H9 (cell line): ENCODE results near the gene HPD. TPM values are rescaled to one million over a fixed set of nuclear protein-coding genes. Genes with fewer than 3 reads are reported as not detected.

Source experiments
- DNase-seq: peaks from one replicate; pipeline ENCODE4 v3.0.0-alpha.2; 2017
- H2AFZ ChIP-seq: one replicate; pipeline ENCODE4 v1.6.1; 2013; ENCODE audit warnings: mild to moderate bottlenecking, low read length, control low read depth, moderate library complexity
- H2AK5ac ChIP-seq: 2 replicates; pipeline ENCODE4 v1.6.1; 2013; ENCODE audit warnings: low read length, control low read depth, mixed read lengths; ENCODE audit not compliant: insufficient read length
- H2BK120ac ChIP-seq: one replicate; pipeline ENCODE4 v1.6.1; 2013; ENCODE audit warnings: low read depth, mild to moderate bottlenecking, low read length, control low read depth, inconsistent platforms; ENCODE audit not compliant: poor library complexity, severe bottlenecking
- H2BK12ac ChIP-seq: 2 replicates; pipeline ENCODE4 v1.6.1; 2013; ENCODE audit warnings: low read length, control low read depth, mixed read lengths, low read depth; ENCODE audit not compliant: insufficient read length
- H2BK15ac ChIP-seq: 2 replicates; pipeline ENCODE4 v1.6.1; 2013; ENCODE audit warnings: low read depth, low read length, control low read depth
- H2BK20ac ChIP-seq: one replicate; pipeline ENCODE4 v1.6.1; 2013; ENCODE audit warnings: low read depth, mild to moderate bottlenecking, low read length, control low read depth, inconsistent platforms; ENCODE audit not compliant: poor library complexity, severe bottlenecking
- H2BK5ac ChIP-seq: 2 replicates; pipeline ENCODE4 v1.6.1; 2013; ENCODE audit warnings: low read length, control low read depth, mixed read lengths; ENCODE audit not compliant: insufficient read length
- H3K14ac ChIP-seq: 2 replicates; pipeline ENCODE4 v1.6.1; 2013; ENCODE audit warnings: low read length, control low read depth; ENCODE audit not compliant: insufficient read depth
- H3K18ac ChIP-seq: 2 replicates; pipeline ENCODE4 v1.6.1; 2013; ENCODE audit warnings: low read depth, mild to moderate bottlenecking, mixed read lengths, low read length, control low read depth; ENCODE audit not compliant: insufficient read length
- H3K23ac ChIP-seq: 2 replicates; pipeline ENCODE4 v1.6.1; 2013; ENCODE audit warnings: low read length, control low read depth, mixed read lengths, low read depth; ENCODE audit not compliant: insufficient read length
- H3K23me2 ChIP-seq: 2 replicates; pipeline ENCODE4 v1.6.1; 2013; ENCODE audit warnings: low read depth, mild to moderate bottlenecking, mixed read lengths, low read length, control low read depth; ENCODE audit not compliant: insufficient read length, poor library complexity, severe bottlenecking
- H3K27ac ChIP-seq: 2 replicates; pipeline ENCODE4 v1.5.1; 2013; ENCODE audit warnings: low read length, control low read depth, mixed read lengths, low read depth; ENCODE audit not compliant: insufficient read length
- H3K27me3 ChIP-seq: 2 replicates; pipeline ENCODE4 v1.6.1; 2013; ENCODE audit warnings: low read length, control low read depth, inconsistent platforms; ENCODE audit not compliant: insufficient read depth
- H3K4ac ChIP-seq: 2 replicates; pipeline ENCODE4 v1.6.1; 2013; ENCODE audit warnings: low read depth, mild to moderate bottlenecking, control low read depth, inconsistent platforms, low read length, moderate library complexity
- H3K4me1 ChIP-seq: 2 replicates; pipeline ENCODE4 v1.6.1; 2013; ENCODE audit warnings: low read length, control low read depth, inconsistent platforms; ENCODE audit not compliant: insufficient read depth
- H3K4me2 ChIP-seq: 2 replicates; pipeline ENCODE4 v1.6.1; 2013; ENCODE audit warnings: low read length, control low read depth, mixed read lengths; ENCODE audit not compliant: insufficient read length, insufficient read depth
- H3K56ac ChIP-seq: 2 replicates; pipeline ENCODE4 v1.6.1; 2013; ENCODE audit warnings: low read depth, mild to moderate bottlenecking, mixed read lengths, low read length, control low read depth; ENCODE audit not compliant: insufficient read length
- H3K79me1 ChIP-seq: 2 replicates; pipeline ENCODE4 v1.6.1; 2013; ENCODE audit warnings: low read depth, mild to moderate bottlenecking, moderate library complexity, low read length, control low read depth, inconsistent platforms; ENCODE audit not compliant: insufficient read depth, poor library complexity, severe bottlenecking
- H3K79me2 ChIP-seq: 2 replicates; pipeline ENCODE4 v1.6.1; 2013; ENCODE audit warnings: low read length, control low read depth, inconsistent platforms; ENCODE audit not compliant: insufficient read depth
- H3K9ac ChIP-seq: 2 replicates; pipeline ENCODE4 v1.6.1; 2013; ENCODE audit warnings: low read length, control low read depth, mixed read lengths; ENCODE audit not compliant: insufficient read length; ENCODE audit errors: extremely low read depth
- H3K9me3 ChIP-seq: one replicate; pipeline ENCODE4 v1.6.1; 2013; ENCODE audit warnings: low read depth, low read length, inconsistent platforms; ENCODE audit not compliant: control insufficient read depth
- H3T11ph ChIP-seq: one replicate; pipeline ENCODE4 v1.6.1; 2013; ENCODE audit warnings: mild to moderate bottlenecking, low read length, control low read depth, inconsistent platforms
- H4K20me1 ChIP-seq: one replicate; pipeline ENCODE4 v1.6.1; 2013; ENCODE audit not compliant: control insufficient read depth, insufficient read length, insufficient read depth
- H4K5ac ChIP-seq: 2 replicates; pipeline ENCODE4 v1.6.1; 2013; ENCODE audit warnings: low read depth, mild to moderate bottlenecking, mixed read lengths, low read length, control low read depth; ENCODE audit not compliant: insufficient read length
- H4K8ac ChIP-seq: replicated peaks from 2 replicates; pipeline ENCODE4 v1.6.1; 2013; ENCODE audit warnings: low read length, control low read depth, mixed read lengths, low read depth; ENCODE audit not compliant: insufficient read length
- H4K91ac ChIP-seq: 2 replicates; pipeline ENCODE4 v1.6.1; 2013; ENCODE audit warnings: low read depth, mild to moderate bottlenecking, moderate library complexity, mixed read lengths, low read length, control low read depth; ENCODE audit not compliant: insufficient read length
- H3K27ac Mint-ChIP-seq, 3 experiments: 2 replicates in 2 of 3; 3 replicates in 1 of 3; pipeline ENCODE4 v1.8.0; 2020 to 2021; ENCODE audit warnings: mixed read lengths in 3 of 3, mild to moderate bottlenecking in 1 of 3, moderate library complexity in 1 of 3
- H3K27me3 Mint-ChIP-seq: 2 replicates; pipeline ENCODE4 v1.8.0; 2021; ENCODE audit warnings: low read depth, mild to moderate bottlenecking, moderate library complexity, mixed read lengths
- H3K36me3 Mint-ChIP-seq, 3 experiments: 2 replicates in 2 of 3; 3 replicates in 1 of 3; pipeline ENCODE4 v1.8.0; 2020 to 2021; ENCODE audit warnings: low read depth in 3 of 3, mixed read lengths in 3 of 3; ENCODE audit not compliant: insufficient read depth in 1 of 3
- H3K4me1 Mint-ChIP-seq, 2 experiments: 2 replicates each; pipeline ENCODE4 v1.8.0; 2020; ENCODE audit warnings: mixed read lengths in 2 of 2
- H3K4me3 Mint-ChIP-seq, 2 experiments: 2 replicates in 1 of 2; 3 replicates in 1 of 2; pipeline ENCODE4 v1.8.0; 2020 to 2021; ENCODE audit warnings: mild to moderate bottlenecking in 2 of 2, mixed read lengths in 2 of 2, moderate library complexity in 1 of 2
- H3K9me3 Mint-ChIP-seq, 2 experiments: 2 replicates in 1 of 2; 3 replicates in 1 of 2; pipeline ENCODE4 v1.8.0; 2020; ENCODE audit warnings: mild to moderate bottlenecking in 2 of 2, mixed read lengths in 2 of 2, moderate library complexity in 1 of 2
- WGBS: extraction: QIAGEN DNeasy Blood & Tissue Kit; methylation state at CpG from one replicate; pipeline ENCODE4 v1.1.7; 2013; ENCODE audit warnings: missing lambda C conversion rate, low lambda C conversion rate, mixed read lengths; ENCODE audit not compliant: insufficient read length; ENCODE audit errors: extremely low coverage; 5-methylcytosine and 5-hydroxymethylcytosine counted together
- total RNA-seq: library from RNA; stranded (reverse); gene quantifications from 2 replicates; pipeline ENCODE4 v1.2.1, GENCODE V29; 2021
- TF ChIP-seq, protein P1 (sequence below): fragments of 200-600 bp; sonication (generic); conservative IDR thresholded peaks from 3 replicates; pipeline ENCODE4 v1.8.0; 2021; ENCODE audit warnings: antibody characterized with exemption, mild to moderate bottlenecking

Gene HPD
- total RNA-seq, 1 experiment from 2014 or later: not detected

DNA sequence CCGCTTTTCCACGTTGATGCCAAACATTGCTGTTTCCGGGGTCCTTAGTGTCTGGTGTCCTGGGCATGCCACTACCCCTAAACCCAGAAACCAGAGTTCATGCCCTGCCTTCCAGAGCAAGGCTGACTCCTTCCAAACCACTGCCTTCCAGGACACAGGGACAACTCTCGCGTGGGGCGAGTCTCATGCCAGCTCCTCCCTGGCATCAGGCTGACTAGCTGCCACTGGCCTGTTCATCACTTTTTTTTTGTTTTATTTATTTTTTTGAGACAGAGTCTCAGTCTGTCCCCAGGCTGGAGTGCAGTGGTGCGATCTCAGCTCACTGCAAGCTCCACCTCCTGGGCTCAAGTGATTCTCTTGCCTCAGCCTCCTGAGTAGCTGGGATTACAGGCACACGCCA is 50.0 kb downstream of the HPD start:
- H3K9ac ChIP-seq: no peak overlapping the region

More for the DNA sequence above, 50.0 kb downstream of the HPD start:
- no peaks in the 10 kb centered on the region for H3K9me3 ChIP-seq
- TF ChIP-seq, protein P1, sequence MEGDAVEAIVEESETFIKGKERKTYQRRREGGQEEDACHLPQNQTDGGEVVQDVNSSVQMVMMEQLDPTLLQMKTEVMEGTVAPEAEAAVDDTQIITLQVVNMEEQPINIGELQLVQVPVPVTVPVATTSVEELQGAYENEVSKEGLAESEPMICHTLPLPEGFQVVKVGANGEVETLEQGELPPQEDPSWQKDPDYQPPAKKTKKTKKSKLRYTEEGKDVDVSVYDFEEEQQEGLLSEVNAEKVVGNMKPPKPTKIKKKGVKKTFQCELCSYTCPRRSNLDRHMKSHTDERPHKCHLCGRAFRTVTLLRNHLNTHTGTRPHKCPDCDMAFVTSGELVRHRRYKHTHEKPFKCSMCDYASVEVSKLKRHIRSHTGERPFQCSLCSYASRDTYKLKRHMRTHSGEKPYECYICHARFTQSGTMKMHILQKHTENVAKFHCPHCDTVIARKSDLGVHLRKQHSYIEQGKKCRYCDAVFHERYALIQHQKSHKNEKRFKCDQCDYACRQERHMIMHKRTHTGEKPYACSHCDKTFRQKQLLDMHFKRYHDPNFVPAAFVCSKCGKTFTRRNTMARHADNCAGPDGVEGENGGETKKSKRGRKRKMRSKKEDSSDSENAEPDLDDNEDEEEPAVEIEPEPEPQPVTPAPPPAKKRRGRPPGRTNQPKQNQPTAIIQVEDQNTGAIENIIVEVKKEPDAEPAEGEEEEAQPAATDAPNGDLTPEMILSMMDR: no peak
- no peak overlapping the region for H3K23ac ChIP-seq
- H2BK20ac ChIP-seq: no peak overlapping the region
- peaks cover 2% of the 10 kb centered on the region; the same call in 1 of the 2 replicates for H3K4me1 ChIP-seq
- no peak overlapping the region for H4K91ac ChIP-seq
- no peaks in the 10 kb centered on the region for H4K20me1 ChIP-seq
- H3K9me3 Mint-ChIP-seq: no peaks in the 10 kb centered on the region; a peak in 1 of 5 replicates
- peaks cover 32 to 42% of the 10 kb centered on the region in 2 experiments for H3K4me1 Mint-ChIP-seq
- no peak overlapping the region for H2AK5ac ChIP-seq
- H2BK120ac ChIP-seq: no peak overlapping the region
- H3K4ac ChIP-seq: no peak overlapping the region
- no peak overlapping the region for H2BK15ac ChIP-seq
- H2AFZ ChIP-seq: no peak overlapping the region
- no peaks in the 10 kb centered on the region for H3K27me3 ChIP-seq
- no CpG with 5 or more reads among the region's 8 CpGs for WGBS
- H3K36me3 Mint-ChIP-seq: peaks cover 14 to 50% (median 39%) of the 10 kb centered on the region in 3 experiments
- no peak overlapping the region for H2BK5ac ChIP-seq
- no peaks in the 10 kb centered on the region for H3K27me3 Mint-ChIP-seq
- H3K27ac ChIP-seq: no peak overlapping the region
- peaks cover 9% of the 10 kb centered on the region for H3K23me2 ChIP-seq
- H3K56ac ChIP-seq: no peak overlapping the region
- no peak overlapping the region for H3K4me3 Mint-ChIP-seq
- H4K5ac ChIP-seq: no peak overlapping the region
- H2BK12ac ChIP-seq: no peak overlapping the region
- no peak overlapping the region for H3K14ac ChIP-seq
- H3T11ph ChIP-seq: no peak overlapping the region
- no peak overlapping the region for H4K8ac ChIP-seq
- H3K4me2 ChIP-seq: no peak overlapping the region
- no peak overlapping the region for H3K18ac ChIP-seq
- DNase-seq: no peak
- H3K79me2 ChIP-seq: no peaks in the 10 kb centered on the region
- peak overlapping the region in 1 of 3 experiments; percentile 40; a peak in 2 of 7 replicates for H3K27ac Mint-ChIP-seq
- H3K79me1 ChIP-seq: peaks cover 2% of the 10 kb centered on the region
